WERI-Rb-1 (cell line): ENCODE results near the gene RAD21L1.
A peak's percentile ranks its signal among the peaks of the same experiment; 100 is the strongest.

ENCODE experiments used
- DNase-seq: peaks from one replicate; pipeline ENCODE4 v3.0.0-alpha.2; 2020
- H3K27ac ChIP-seq: fragments of 250-450 bp; sonication (Bioruptor Pico); 2 replicates; pipeline ENCODE4 v1.5.1; 2020; ENCODE audit warnings: mild to moderate bottlenecking, moderate library complexity
- H3K27me3 ChIP-seq: fragments of 250-450 bp; sonication (Bioruptor Pico); 2 replicates; pipeline ENCODE4 v1.5.1; 2021; ENCODE audit warnings: mild to moderate bottlenecking, low read depth, moderate library complexity; ENCODE audit not compliant: insufficient read depth, severe bottlenecking
- H3K36me3 ChIP-seq: fragments of 250-450 bp; sonication (Bioruptor Pico); 2 replicates; pipeline ENCODE4 v1.5.1; 2020; ENCODE audit warnings: mild to moderate bottlenecking, moderate library complexity
- H3K4me3 ChIP-seq: 2 replicates; pipeline ENCODE4 v1.5.1; 2011; ENCODE audit warnings: low read depth, mild to moderate bottlenecking, control low read depth, low read length
- H3K9me3 ChIP-seq: fragments of 250-450 bp; sonication (Bioruptor Pico); 2 replicates; pipeline ENCODE4 v1.5.1; 2021; ENCODE audit warnings: mild to moderate bottlenecking, moderate library complexity; ENCODE audit not compliant: severe bottlenecking
- TF ChIP-seq, protein P1 (sequence below): IDR thresholded peaks from 2 replicates; pipeline ENCODE4 v1.5.1; 2011; ENCODE audit warnings: low read depth, mild to moderate bottlenecking, control low read depth, inconsistent platforms, low read length

Gene RAD21L1

GRCh38 chr20:1300083-1300840, 74.4 kb downstream of the RAD21L1 start:
- H3K36me3 ChIP-seq, result no peaks in the 10 kb centered on the region
- H3K9me3 ChIP-seq, result no peaks in the 10 kb centered on the region
- no peak for DNase-seq
- H3K27ac ChIP-seq, result no peak overlapping the region
- no peaks in the 10 kb centered on the region for H3K27me3 ChIP-seq
- no peak overlapping the region for H3K4me3 ChIP-seq
- TF ChIP-seq, protein P1, sequence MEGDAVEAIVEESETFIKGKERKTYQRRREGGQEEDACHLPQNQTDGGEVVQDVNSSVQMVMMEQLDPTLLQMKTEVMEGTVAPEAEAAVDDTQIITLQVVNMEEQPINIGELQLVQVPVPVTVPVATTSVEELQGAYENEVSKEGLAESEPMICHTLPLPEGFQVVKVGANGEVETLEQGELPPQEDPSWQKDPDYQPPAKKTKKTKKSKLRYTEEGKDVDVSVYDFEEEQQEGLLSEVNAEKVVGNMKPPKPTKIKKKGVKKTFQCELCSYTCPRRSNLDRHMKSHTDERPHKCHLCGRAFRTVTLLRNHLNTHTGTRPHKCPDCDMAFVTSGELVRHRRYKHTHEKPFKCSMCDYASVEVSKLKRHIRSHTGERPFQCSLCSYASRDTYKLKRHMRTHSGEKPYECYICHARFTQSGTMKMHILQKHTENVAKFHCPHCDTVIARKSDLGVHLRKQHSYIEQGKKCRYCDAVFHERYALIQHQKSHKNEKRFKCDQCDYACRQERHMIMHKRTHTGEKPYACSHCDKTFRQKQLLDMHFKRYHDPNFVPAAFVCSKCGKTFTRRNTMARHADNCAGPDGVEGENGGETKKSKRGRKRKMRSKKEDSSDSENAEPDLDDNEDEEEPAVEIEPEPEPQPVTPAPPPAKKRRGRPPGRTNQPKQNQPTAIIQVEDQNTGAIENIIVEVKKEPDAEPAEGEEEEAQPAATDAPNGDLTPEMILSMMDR, result no peak

- Histone ChIP-seq H3K9me3 (no peaks in the 10 kb centered on the region), H3K27ac (no peak overlapping the region), H3K36me3 (no peaks in the 10 kb centered on the region), H3K27me3 (no peaks in the 10 kb centered on the region), H3K4me3 (no peak overlapping the region)
- TF ChIP-seq, protein P1, result no peak
- DNase-seq, result peak; percentile 38
These were observed 75.2 kb downstream of the RAD21L1 start for GRCh38 chr20:1301031-1301529.

GRCh38 chr20:1302685-1303541, 77.1 kb downstream of the RAD21L1 start:
- no peaks in the 10 kb centered on the region for H3K27me3 ChIP-seq
- H3K9me3 ChIP-seq, result no peaks in the 10 kb centered on the region
- DNase-seq, result peak; percentile 83
- H3K36me3 ChIP-seq, result no peaks in the 10 kb centered on the region
- TF ChIP-seq, protein P1, result no peak
- peak overlapping the region; percentile 67 for H3K27ac ChIP-seq
- H3K4me3 ChIP-seq, result no peak overlapping the region

GRCh38 chr20:1304710-1305515, 79.1 kb downstream of the RAD21L1 start:
- H3K9me3 ChIP-seq, result no peaks in the 10 kb centered on the region
- DNase-seq, result peak; percentile 89
- H3K27me3 ChIP-seq, result no peaks in the 10 kb centered on the region
- TF ChIP-seq, protein P1, result peak; percentile 58
- H3K4me3 ChIP-seq, result no peak overlapping the region
- H3K27ac ChIP-seq, result peak overlapping the region; percentile 58
- no peaks in the 10 kb centered on the region for H3K36me3 ChIP-seq
